Left ventricle myocardium superior (tissue), 1 donor: Measurements from ENCODE around the gene NOMO2. TPM values are rescaled to one million over a fixed set of nuclear protein-coding genes. Genes with fewer than 3 reads are reported as not detected.
"Not testable (repeated sequence)": the region's sequence is repeated elsewhere in the genome, so short reads cannot be mapped to it uniquely, and the experiment has no call there.

Source experiments
- ATAC-seq: fragments of 200-7000 bp; cut with Tn5 transposase; one replicate; pipeline ENCODE4 v1.9.1; 2020; ENCODE audit warnings: mild to moderate bottlenecking, moderate library complexity
- DNase-seq: peaks from one replicate; pipeline ENCODE4 v3.0.0-alpha.2; 2020
- intact Hi-C: fragments of 100-400 bp; cut with micrococcal nuclease; formaldehyde crosslinking; loops from one replicate; pipeline ENCODE4 v1.11.0; 2022
- total RNA-seq: library from RNA; stranded (reverse); fragmentation: NEBNext Ultra II Directional; extraction: Animal tissue kit (Norgen Biotek cat#: 25700); gene quantifications from one replicate; pipeline ENCODE4 v1.2.1, GENCODE V29; 2021
- donor health status: DM: no; HTN: yes; CAD: no; lungs with severe emphysema.

The NOMO2 gene
- total RNA-seq, 1 donor from 2014 or later = 180 TPM

DNA sequence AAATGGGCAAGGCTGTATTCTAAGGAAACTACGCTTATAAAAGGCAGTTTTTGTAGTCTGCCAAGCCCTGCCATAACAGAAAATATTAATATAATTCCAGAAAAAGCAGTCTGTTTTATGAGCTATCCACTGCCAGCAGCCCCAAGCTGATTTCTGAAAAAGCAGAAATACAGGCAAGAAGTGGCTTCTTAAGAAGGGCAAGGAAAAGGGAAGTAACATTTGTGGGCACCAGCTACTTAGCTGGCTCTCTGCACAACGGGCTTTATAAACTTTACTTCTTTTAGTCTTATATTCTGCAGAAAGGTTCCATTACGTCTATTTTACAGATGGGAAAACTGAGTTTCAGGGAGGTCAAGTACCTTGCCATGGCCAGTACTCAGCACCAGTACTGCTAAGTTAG is 31.6 kb downstream of the NOMO2 start:
- ATAC-seq, intact Hi-C loops, DNase-seq: not testable (repeated sequence)

DNA sequence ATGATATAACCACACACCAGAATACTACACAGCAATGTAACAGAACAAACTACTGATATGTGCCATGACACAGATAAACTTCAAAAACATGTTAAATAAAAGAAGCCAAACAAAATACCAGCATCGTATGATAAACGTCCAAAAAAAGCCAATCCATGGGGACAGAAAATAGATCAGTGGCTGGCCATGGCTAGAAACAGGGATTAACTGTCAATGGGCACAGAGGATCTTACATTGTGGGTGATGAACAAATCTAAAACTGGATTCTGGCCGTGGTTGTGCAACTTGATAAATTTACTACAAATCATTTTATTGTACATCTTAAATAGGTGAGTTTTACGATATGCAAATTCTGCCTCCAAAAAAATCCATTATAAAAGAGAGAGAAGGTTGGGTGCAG is 35.4 kb downstream of the NOMO2 start:
- intact Hi-C loops, DNase-seq, ATAC-seq: not testable (repeated sequence)

DNA sequence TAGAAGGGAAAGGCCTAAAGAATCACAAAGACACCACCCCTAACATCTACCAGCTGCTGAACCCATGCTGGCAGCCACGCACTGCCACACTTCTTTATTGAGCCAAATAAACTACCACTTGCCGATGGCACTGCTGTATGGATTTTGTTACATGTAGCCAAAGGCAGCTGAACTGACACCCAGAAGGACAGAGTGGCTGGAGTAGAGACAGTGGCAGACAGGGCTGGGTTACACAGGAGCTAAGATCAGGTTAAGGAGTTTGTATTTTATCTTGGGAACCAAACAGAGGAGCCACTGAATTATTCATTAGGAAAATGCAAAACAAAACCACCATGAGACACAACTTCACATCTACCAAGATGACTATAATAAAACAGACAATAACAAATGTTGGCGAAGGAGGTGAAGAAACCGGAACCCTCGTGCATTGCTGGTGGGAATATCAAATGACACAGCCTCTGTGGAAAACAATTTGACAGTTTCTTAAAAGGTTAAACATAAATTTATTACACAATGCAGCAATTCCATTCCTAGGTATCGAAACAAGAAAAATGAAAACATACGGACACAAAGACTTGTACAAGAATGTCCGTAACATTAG is 35.9 kb downstream of the NOMO2 start:
- ATAC-seq, intact Hi-C loops, DNase-seq: not testable (repeated sequence)

DNA sequence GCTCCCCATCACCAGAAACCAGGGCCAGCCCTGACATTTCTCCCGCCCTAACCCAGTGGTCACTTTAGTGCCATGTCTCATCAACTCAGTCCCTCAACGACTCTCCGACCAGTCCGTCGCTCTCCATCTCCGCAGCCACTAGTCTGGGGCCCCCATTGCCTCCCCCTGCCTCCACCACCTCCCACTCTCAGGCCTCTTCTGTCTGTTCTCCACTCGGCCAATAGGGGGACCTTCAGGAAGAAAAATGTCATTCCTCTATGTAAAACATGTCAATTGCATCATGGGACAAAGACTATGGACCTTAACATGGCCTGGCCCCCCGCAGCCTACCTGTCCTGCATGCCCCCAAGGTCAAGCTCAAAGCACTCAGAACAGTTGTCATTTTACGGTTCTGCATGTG is 39.3 kb downstream of the NOMO2 start:
- DNase-seq, intact Hi-C loops, ATAC-seq: not testable (repeated sequence)

DNA sequence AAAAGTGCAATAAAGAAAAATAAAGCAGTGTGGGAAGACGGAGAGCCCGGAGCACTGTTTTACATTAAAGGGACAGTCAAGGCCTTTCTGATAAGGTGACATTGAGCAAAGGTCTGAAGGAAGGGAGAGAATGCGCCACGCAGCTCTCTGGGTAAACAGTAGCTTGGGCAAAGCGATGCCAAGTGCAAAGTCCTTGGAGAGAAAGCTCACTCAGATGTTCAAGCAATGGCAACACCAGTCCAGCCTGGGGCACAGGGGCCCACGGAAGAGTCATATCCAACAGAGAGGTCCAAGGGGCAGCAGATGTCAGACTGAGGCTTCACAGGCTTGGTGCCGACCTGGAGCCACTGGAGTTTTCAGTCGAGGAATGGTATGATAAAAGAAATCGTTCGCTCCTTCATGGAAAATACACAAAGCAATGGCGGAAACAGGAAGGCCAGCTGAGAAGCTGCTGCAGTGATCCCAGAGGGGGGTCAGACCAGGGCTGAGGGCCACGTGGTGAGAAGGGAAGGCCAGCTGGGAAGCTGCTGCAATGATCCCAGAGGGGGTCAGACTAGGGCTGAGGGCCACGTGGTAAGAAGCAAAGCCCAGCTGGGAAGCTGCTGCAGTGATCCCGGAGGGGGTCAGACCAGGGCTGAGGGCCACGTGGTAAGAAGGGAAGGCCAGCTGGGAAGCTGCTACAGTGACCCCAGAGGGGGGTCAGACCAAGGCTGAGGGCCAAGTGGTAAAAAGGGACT is 40.3 kb downstream of the NOMO2 start:
- ATAC-seq = peak; percentile 63
- intact Hi-C loops, DNase-seq: not testable (repeated sequence)

DNA sequence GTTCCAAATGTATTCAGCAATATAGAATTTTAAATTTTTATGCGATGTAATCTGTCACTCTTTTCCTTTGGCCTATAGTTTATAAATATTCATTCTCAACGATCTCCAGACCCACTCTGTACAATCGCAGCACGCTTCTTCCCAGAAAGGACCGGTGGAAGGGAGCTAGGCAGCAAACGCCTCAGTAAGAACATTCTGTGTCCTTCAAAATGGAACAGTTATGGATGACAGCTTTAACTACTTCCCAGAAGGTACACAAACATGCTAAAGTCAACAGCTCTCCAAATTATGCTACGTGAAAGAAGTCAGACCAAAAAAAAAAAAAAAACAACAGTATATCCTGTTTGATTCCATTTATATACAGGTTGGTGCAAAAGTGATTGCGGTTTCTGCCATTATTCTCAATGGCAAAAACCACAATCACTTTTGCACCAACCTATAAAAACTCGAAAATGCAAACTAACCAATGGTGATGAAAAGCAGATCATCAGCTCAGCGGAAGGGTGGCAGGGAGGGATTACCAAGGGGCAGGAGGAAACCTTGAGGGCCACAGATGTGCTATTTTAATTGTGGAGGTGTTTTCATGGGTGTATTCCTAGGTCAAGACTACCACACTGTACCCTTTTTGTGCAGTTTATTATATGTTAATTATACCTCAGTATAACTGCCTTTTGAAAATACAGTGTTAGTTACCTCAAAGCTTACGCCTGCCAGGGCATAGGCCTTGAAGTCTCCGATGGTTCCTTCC is 43.2 kb downstream of the NOMO2 start:
- intact Hi-C loops, ATAC-seq, DNase-seq: not testable (repeated sequence)

DNA sequence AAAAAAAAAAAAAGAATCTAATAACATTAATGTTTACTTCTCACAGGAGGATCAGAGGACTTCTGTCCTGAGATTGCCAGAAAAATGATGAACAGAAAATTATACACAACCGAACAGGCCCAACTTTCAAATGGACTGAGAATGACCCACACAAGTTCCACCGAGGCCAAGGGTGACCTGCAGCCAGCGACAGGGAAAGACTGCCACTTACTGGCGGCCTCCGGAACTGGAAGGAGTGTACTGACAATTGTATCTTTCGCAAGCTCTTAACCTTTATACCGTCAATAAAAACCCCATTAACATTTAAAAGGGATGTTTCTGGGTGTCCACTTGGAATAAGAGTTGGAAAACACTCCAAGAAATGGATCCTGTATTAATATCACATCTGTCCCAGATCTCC is 63.5 kb downstream of the NOMO2 start:
- DNase-seq, intact Hi-C loops: not testable (repeated sequence)
- ATAC-seq = peak; percentile 71

DNA sequence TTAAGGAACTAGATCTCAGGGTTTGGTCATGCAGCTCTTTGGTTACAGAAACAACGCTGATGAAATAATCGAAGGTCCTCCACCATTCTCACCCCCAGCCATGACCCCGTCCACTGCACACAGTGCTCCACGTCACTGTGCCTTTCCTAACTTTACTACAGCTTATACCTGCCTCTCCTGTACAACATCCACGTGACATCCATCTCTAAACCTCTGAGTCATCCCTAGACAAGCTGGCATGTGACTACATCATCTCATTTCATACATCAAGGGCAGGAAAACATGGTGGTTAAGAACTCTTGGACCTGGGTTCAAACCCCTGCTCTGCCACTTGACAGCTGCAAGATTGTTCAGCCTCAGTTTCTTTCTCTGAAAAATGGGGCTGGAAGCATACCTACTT is 64.9 kb downstream of the NOMO2 start:
- ATAC-seq, DNase-seq, intact Hi-C loops: not testable (repeated sequence)

DNA sequence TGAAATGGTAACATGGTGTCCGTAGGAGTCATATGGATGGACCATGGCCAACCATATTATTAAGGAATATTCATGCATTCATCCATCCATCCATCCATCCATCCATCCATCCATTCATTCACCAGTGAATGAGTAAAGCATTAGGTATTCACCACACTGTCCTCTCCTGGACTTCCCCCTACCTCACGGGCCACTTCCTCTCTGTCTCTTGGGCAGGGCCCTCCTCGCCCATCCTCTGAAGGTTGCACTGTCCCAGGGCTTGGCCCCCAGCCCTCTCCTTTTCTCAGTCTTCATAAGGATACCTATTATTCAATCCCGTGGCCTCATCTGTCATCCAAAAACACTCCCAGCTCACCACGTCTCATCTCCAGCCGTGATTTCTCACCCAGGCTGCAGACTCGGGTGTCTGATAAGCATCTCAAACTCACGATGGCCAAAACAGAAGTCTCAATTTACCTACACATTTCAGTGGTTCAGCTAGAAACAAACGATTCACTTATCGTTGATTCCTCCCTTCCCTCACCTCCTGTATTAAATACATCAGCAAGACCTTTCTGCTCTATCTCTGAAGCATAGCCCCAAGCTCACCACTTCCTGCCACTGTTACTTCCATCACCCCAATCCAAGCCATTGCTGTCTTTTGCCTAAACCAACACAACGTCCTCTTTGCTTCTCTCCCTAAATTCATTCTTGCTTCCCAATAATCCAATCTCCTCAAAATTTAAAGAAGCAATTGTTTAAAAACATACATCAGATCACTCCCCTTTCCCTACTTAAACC is 69.6 kb downstream of the NOMO2 start:
- intact Hi-C loops, ATAC-seq, DNase-seq: not testable (repeated sequence)

DNA sequence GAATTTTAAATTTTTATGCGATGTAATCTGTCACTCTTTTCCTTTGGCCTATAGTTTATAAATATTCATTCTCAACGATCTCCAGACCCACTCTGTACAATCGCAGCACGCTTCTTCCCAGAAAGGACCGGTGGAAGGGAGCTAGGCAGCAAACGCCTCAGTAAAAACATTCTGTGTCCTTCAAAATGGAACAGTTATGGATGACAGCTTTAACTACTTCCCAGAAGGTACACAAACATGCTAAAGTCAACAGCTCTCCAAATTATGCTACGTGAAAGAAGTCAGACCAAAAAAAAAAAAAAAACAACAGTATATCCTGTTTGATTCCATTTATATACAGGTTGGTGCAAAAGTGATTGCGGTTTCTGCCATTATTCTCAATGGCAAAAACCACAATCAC is 125.9 kb downstream of the NOMO2 start:
- intact Hi-C loops, DNase-seq, ATAC-seq: not testable (repeated sequence)

DNA sequence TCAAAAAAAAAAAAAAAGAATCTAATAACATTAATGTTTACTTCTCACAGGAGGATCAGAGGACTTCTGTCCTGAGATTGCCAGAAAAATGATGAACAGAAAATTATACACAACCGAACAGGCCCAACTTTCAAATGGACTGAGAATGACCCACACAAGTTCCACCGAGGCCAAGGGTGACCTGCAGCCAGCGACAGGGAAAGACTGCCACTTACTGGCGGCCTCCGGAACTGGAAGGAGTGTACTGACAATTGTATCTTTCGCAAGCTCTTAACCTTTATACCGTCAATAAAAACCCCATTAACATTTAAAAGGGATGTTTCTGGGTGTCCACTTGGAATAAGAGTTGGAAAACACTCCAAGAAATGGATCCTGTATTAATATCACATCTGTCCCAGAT is 146.1 kb downstream of the NOMO2 start:
- intact Hi-C loops, DNase-seq: not testable (repeated sequence)
- ATAC-seq = peak; percentile 68

DNA sequence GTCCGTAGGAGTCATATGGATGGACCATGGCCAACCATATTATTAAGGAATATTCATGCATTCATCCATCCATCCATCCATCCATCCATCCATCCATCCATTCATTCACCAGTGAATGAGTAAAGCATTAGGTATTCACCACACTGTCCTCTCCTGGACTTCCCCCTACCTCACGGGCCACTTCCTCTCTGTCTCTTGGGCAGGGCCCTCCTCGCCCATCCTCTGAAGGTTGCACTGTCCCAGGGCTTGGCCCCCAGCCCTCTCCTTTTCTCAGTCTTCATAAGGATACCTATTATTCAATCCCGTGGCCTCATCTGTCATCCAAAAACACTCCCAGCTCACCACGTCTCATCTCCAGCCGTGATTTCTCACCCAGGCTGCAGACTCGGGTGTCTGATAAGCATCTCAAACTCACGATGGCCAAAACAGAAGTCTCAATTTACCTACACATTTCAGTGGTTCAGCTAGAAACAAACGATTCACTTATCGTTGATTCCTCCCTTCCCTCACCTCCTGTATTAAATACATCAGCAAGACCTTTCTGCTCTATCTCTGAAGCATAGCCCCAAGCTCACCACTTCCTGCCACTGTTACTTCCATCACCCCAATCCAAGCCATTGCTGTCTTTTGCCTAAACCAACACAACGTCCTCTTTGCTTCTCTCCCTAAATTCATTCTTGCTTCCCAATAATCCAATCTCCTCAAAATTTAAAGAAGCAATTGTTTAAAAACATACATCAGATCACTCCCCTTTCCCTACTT is 152.2 kb downstream of the NOMO2 start:
- ATAC-seq, intact Hi-C loops, DNase-seq: not testable (repeated sequence)

DNA sequence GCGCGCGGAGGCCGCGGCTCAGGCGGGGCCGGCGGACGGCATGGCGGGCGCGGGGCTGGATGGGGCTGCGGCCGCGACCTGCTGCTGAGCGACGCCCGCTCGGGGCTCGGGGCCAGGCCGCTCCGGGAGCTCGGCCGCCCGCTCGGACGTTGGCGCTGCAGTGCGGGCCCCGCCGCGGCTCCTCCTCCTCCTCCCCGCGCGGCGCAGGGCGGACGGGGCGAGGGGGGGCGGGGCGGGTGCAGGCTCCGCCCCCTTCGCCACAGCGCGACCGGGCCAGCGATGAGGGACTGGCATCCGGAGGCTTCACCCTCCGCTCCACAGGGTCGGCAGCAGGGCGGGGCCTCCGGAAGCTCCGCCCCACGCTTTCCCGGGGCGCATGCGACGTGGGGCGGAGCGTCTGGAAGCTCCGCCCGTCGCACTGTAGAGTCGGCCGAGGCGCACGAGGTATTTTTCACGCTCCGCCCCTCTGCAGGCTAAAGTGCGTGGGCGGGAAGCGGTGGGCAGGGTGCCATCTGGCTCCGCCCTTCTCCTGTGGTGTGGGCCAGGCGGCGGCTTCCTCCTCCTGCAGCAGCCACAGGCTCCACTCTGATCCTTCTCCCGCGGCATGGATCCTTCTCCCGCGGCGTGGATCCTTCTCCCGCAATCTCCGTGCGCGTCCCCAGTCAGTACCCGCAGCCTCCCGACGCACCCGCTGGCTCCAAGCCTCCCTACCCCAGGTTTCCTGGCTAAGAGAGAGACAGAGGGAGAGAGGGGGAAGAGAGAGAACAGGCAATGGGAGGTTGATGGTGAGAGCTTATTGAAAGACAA is 159.8 kb downstream of the NOMO2 start:
- DNase-seq, intact Hi-C loops: not testable (repeated sequence)
- peak; percentile 88 for ATAC-seq

DNA sequence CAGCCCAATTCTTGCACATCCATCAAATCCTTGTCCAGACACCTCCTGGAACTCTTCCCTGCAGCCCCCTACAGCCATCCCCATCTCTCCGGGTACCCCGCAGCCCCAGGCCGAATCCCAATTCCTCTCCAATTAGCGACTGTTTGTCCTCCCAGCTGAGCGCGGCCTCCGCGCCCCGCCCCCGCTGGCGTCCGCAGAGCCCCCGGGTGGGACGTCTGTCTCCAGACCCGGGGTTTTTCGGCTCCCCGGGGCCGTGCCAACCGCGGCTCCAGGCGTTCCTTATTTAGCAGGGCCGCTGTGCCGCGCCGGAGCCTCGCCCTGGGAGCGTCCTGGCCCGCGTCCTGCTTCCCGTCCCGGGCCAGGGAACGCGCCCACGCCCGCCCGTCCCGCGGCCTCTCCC is 160.7 kb downstream of the NOMO2 start:
- intact Hi-C loops, ATAC-seq: not testable (repeated sequence)
- peak; percentile 51 for DNase-seq

DNA sequence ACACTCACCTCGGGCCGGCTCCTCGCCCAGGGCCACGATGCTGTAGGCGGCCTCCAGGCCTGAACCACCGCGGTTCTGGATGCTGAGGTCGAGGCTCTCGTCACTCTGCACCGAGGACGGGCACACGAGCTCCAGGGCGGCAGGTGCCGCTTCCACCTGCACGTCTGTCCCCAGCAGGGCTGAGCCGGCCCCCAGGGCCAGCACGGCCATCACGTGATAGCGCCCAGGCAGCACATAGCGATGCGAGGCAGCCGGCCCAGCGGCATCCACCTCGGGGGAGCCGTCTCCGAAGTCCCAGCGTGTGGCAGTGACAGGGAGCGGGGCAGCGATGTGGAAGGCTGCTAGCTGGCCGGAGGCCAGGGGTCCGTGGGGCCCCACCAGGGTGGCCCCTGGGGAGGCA is 167.5 kb downstream of the NOMO2 start:
- intact Hi-C loops, ATAC-seq, DNase-seq: not testable (repeated sequence)

DNA sequence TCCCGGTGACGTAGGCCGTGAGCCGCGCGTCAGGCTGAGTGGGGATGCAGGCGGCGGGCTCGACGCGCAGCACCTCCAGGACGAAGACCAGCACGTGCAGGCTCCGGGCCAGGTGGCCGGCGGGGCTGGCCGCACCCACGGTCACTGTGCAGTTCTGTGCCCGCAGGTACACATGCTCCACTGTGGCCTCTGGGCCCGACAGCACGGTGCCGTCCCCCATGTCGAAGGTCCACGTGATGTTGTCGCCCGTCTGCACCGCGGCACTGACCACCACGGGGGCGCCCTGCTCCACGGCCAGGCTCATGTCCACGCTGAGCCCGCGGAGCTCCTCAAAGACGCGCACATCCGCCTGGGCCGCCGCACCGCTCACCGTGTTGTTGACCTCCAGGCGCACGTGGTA is 174.1 kb downstream of the NOMO2 start:
- intact Hi-C loops, DNase-seq, ATAC-seq: not testable (repeated sequence)

DNA sequence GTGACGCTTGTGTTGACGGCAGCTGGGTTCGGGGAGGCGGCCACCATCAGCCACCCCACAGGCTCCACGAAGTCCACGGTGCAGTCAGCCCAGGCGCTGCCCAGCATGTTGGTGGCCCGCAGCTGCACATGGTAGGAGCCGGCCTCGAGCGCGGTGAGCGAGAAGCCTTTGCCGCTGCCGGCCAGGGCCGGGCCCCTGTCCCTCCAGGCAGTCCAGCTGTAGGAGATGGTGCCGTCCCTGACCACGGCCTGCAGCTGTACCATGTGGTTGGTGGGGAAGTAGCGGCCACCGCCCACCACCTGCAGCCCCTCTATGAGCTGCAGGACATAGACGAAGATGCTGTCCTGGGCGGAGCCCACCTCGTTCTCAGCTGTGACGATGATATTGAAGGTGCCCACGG is 175.4 kb downstream of the NOMO2 start:
- intact Hi-C loops, DNase-seq, ATAC-seq: not testable (repeated sequence)
